NB4 (cell line): Measurements from ENCODE around the gene COPE.

Experiments
- CTCF ChIP-seq: IDR thresholded peaks from one replicate; pipeline ENCODE4 v1.5.1; 2012; ENCODE audit warnings: low read depth, low read length
- POLR2A ChIP-seq: IDR thresholded peaks from 2 replicates; pipeline ENCODE4 v1.6.1; 2011; ENCODE audit warnings: mild to moderate bottlenecking; ENCODE audit not compliant: insufficient read length; ENCODE audit errors: extremely low read depth

GRCh38 chr19:18897094-18898029 lies 21.8 kb downstream of the COPE start:
- TF ChIP-seq POLR2A (no peak), CTCF (no peak)
